HG03469 (cell line): Measurements from ENCODE around the gene ELP1.

Experiments
- ATAC-seq: cut with Tn5 transposase; IDR thresholded peaks from one replicate; pipeline ENCODE4 v1.9.1; 2021; ENCODE audit warnings: mild to moderate bottlenecking, moderate library complexity, moderate number of reproducible peaks; ENCODE audit not compliant: unreplicated experiment

Gene ELP1

GRCh38 chr9:108885643-108886348 is 48.1 kb downstream of the ELP1 start:
- ATAC-seq = peak; percentile 98

DNA sequence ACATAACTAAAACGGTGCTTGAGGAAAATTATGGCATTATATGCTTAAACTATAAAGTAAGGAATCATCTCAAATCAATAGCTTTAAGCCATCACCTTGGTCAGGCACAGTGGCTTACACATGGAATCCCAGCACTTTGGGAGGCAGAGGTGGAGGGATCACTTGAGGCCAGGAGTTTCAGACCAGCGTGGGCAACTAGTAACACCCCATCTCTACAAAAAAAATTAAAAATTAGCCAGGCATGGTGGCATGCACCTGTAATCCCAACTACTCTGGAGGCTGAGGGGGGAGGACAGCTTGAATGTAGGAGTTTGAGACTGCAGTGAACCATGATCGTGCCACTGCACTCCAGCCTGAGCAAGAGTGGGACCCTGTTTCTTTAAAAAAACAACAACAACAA is 49.2 kb downstream of the ELP1 start:
- ATAC-seq = no peak

DNA sequence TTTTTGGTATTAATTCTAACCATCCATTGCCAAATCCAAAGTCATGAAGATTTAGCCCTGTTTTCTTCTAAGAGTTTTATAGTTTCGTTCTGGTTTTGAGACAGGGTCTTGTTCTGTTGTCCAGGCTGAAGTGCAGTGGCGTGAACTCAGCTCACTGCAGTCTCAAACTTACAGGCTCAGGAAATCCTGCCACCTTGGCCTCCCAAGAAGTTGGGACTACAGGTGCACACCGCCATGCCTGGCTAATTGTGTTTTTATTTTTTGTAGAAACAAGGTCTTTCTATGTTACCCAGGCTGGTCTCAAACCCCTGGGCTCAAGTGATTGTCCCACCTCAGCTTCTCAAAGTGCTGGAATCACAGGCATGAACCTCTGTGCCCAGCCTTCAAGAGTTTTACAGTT is 50.8 kb downstream of the ELP1 start:
- ATAC-seq = no peak

- no peak for ATAC-seq
Observed at GRCh38 chr9:108882052-108882888, 51.7 kb downstream of the ELP1 start.

GRCh38 chr9:108880738-108881316 is 53.1 kb downstream of the ELP1 start:
- ATAC-seq = no peak

DNA sequence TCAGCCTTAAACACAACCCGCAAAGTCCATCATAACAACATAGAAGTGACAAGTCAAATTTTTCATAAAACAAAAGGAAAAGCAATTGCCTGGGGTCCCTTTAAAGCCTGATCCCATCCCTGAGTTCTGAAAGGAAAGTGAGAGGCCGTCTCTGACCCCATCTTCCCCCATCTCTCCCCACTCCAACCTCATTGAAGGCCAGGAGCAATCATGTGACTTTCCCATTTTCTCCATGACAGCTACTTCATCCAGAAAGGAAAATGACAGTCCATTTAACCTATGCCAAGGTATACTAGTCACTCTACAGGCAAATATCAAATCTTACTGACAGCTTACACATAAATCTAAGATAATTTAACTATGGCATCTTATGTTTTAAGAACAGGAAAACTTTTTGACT is 56.4 kb downstream of the ELP1 start:
- no peak for ATAC-seq

GRCh38 chr9:108876425-108876824 is 57.5 kb downstream of the ELP1 start:
- no peak for ATAC-seq

DNA sequence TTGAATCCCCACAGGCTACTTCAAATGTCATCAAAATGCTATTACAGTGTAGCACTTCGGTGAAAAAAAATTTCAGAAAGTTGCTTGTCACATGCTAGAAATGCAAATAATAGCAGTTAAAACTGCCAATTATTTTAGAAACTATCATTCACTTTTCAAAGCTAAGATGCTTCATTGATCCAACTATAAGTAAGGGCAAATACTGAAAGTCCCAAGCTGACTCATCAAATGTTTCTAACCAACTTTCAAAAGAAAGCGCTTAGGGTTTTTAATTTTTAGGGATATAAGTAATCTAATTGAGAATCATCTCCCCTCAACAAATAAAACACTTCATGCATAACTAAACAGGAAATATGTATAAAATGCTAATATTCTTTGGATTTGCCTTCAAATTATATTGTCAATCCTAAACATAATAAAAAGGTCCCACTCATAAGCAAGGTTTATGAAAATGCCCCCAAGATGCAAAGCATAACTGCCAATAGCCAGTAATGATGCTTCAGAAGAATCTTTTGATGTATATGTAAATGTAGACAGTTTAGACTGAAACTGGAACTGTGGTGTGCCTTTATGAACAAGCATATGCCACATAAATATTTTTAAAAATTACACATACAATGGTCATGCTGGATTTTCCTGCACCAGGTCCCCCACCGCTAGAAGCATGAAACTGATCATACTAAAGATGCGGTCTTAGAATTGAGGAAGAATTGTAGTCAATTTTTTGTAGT is 59.7 kb downstream of the ELP1 start:
- ATAC-seq = no peak

DNA sequence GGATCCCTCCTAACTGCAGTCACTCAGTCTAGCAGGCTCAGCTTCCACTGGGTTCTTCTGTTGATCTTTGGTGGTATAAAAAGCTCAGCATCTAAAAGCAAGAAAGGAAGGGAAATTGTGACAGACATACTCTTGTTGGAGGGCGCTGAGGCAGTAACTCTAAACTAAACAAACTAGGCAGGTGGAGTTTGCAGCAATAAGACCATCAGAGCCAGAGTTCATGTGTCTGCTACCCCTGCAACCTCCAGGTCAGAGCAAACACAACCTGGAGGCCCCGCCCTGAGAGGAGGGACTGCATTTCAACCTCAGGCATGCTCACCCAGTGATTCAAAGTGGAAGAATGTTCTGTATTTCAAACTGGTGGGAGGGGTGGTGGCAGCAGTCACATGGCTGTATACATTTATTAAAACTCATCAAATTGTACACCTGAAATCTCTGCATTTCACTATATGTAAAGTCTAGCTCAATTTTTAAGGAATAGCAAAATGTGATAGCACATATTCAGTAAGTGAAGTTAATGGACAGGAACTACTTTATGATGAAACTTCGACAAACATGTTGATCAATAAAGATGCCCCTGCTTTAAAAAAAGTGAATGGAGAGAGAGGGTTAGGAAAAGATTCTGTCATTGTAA is 64.7 kb downstream of the ELP1 start:
- no peak for ATAC-seq

- no peak for ATAC-seq
Observed at GRCh38 chr9:108867829-108868228, 66.1 kb downstream of the ELP1 start.

GRCh38 chr9:108867116-108867515 is 66.8 kb downstream of the ELP1 start:
- ATAC-seq = no peak

- no peak for ATAC-seq
Observed at GRCh38 chr9:108866001-108866420, 67.9 kb downstream of the ELP1 start.

DNA sequence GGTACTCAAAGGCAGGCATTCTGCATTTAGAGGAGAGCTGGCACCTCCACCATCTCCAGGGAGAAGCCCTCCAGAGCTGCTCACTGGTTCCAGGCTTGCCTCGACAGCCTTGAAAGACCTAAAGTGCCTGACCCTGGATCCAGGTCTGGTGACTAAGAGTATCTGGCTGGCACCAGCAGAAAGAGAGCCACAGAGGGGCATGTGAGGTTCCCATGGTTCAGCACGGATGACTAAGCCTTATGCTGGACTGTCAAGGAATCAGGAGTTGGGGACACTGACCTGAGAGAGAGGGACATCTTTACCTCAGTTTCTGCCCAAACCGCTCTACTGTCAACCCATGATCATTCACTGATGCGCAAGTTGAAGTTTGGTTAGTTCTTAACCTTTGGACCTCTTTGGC is 68.9 kb downstream of the ELP1 start:
- ATAC-seq = no peak

DNA sequence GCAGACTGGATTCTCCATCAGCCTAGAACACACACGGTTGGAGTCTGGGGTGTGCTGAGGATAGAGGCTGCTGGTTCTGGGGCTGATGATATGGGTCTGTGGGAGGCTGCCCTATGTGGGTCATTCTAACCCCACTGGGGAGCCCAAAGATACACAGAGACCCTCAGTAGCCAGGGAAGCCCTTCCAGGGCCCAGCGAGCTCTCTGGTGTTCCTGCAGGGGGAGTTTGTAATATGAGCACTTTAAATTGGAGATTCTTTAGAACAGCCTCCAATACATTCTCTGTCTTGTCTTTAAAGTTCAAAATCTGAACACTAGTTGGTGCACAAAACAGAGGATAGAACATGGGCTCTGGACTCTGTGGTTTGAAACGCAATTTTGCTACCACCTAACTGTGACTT is 69.5 kb downstream of the ELP1 start:
- no peak for ATAC-seq

DNA sequence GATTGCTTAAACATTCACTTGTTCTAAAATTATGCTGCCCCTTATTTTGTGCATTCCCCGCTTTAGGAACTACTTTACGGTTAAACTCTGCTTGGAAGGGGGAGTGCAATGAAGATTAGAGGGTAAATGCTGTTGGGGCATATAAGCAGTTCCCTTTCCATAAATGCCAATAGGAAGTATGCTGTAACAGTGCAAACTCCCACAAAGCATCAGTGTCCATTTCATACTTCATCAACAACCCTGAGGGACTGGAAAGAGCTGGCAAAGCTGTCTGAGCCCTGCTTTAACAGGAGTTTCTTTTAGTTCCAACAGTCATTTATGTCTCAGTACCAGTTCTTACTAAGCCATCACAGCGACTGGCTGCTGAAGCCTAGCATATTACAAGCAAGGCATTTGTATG is 70.0 kb downstream of the ELP1 start:
- no peak for ATAC-seq

DNA sequence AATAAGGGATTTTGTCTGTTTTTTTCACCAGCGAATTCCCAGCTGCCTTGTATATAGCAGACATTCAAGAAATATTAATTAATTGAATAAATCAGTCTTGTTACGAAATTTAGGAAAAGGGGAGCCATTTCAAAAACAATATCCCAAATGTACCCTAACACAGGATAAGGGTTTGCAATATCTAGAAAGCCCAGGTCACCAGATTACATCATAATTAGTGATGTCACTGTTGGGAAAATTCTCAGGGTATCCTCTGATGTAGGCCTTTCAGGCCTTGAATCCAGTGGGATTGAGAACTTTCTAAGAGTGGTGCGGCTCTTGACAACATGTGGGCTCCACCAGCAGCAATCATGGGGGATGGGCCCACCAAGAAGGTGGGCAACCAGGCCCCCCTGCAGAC is 71.9 kb downstream of the ELP1 start, which contains the start of gene ACTL7A:
Gene ACTL7A, plus strand, starts transcription at position 270 of the 400 bp plus-strand sequence. Its CDS starts 57 bp downstream, at position 327.
- no peak for ATAC-seq

DNA sequence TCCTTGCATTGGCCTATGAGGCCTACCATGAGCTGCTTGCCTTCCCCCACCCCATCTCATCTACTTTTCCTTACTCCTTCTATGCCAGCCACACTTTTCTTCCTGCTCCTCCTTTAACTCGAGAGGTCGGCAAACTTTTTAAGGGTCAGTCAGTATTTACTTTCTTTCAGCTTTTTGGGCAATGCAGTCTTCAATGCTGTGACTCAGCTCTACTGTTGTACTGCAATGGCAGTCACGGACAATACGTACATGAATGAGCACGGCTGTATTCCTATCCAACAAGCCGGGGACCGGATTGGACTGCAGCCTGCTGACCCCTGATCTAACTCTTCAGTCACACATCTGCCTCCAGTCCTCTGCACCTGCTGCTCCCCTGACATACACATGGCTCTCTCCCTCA is 72.5 kb downstream of the ELP1 start:
- ATAC-seq = no peak

DNA sequence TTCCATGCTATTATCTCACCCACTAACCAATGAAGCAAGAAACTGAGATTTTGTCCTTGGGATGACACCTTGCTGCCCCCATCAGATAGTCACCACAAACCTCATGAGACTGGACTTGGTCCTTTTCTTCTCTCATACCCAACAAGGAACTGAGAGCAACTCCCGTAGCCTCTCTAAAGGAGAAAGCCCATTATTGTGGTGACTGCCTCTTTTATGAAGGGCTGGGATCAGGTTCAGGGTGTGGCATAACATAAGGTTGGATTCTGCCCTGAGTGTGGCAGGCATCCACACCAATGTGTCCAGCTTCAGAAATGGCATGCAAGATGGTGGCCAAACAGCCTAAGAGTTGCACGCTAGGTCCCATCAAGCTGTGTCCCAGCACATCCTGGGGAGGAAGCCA is 73.2 kb downstream of the ELP1 start:
- no peak for ATAC-seq

GRCh38 chr9:108860354-108860753 is 73.6 kb downstream of the ELP1 start:
- ATAC-seq = no peak

- ATAC-seq = peak; percentile 58
Observed at GRCh38 chr9:108859459-108860114, 74.3 kb downstream of the ELP1 start.
